AG09309 (cell line): ENCODE results near the gene EDN1.

ENCODE experiments used
- DNase-seq: peaks from one replicate; pipeline ENCODE4 v3.0.0-alpha.2; 2010; ENCODE audit warnings: low read depth
- H3K4me3 ChIP-seq: 2 replicates; pipeline ENCODE4 v1.5.1; 2011; ENCODE audit warnings: mild to moderate bottlenecking, low read depth, low read length, moderate library complexity; ENCODE audit not compliant: control insufficient read depth
- TF ChIP-seq, protein P1 (sequence below): IDR thresholded peaks from 2 replicates; pipeline ENCODE4 v1.5.1; 2011; ENCODE audit warnings: mild to moderate bottlenecking, low read depth, low read length, inconsistent platforms; ENCODE audit not compliant: insufficient read depth, control insufficient read depth; ENCODE audit errors: missing control alignments

Gene EDN1

DNA sequence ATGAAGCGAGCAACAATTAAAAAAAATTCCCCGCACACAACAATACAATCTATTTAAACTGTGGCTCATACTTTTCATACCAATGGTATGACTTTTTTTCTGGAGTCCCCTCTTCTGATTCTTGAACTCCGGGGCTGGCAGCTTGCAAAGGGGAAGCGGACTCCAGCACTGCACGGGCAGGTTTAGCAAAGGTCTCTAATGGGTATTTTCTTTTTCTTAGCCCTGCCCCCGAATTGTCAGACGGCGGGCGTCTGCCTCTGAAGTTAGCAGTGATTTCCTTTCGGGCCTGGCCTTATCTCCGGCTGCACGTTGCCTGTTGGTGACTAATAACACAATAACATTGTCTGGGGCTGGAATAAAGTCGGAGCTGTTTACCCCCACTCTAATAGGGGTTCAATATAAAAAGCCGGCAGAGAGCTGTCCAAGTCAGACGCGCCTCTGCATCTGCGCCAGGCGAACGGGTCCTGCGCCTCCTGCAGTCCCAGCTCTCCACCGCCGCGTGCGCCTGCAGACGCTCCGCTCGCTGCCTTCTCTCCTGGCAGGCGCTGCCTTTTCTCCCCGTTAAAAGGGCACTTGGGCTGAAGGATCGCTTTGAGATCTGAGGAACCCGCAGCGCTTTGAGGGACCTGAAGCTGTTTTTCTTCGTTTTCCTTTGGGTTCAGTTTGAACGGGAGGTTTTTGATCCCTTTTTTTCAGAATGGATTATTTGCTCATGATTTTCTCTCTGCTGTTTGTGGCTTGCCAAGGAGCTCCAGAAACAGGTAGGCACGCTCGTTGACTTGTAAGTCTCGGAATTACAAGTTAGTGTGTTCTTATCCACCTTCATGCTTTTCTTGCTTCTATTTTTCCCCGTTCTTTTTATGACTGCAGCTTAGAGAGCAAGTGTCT lies at the start of gene EDN1:
Gene EDN1, plus strand, starts transcription at position 429 of the 888 bp plus-strand sequence. Its CDS starts 269 bp downstream, at position 698.
- peak within 1 kb of the TSS; percentile 43 for H3K4me3 ChIP-seq
- DNase-seq: no peak
- TF ChIP-seq, protein P1, sequence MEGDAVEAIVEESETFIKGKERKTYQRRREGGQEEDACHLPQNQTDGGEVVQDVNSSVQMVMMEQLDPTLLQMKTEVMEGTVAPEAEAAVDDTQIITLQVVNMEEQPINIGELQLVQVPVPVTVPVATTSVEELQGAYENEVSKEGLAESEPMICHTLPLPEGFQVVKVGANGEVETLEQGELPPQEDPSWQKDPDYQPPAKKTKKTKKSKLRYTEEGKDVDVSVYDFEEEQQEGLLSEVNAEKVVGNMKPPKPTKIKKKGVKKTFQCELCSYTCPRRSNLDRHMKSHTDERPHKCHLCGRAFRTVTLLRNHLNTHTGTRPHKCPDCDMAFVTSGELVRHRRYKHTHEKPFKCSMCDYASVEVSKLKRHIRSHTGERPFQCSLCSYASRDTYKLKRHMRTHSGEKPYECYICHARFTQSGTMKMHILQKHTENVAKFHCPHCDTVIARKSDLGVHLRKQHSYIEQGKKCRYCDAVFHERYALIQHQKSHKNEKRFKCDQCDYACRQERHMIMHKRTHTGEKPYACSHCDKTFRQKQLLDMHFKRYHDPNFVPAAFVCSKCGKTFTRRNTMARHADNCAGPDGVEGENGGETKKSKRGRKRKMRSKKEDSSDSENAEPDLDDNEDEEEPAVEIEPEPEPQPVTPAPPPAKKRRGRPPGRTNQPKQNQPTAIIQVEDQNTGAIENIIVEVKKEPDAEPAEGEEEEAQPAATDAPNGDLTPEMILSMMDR: peak; percentile 61

DNA sequence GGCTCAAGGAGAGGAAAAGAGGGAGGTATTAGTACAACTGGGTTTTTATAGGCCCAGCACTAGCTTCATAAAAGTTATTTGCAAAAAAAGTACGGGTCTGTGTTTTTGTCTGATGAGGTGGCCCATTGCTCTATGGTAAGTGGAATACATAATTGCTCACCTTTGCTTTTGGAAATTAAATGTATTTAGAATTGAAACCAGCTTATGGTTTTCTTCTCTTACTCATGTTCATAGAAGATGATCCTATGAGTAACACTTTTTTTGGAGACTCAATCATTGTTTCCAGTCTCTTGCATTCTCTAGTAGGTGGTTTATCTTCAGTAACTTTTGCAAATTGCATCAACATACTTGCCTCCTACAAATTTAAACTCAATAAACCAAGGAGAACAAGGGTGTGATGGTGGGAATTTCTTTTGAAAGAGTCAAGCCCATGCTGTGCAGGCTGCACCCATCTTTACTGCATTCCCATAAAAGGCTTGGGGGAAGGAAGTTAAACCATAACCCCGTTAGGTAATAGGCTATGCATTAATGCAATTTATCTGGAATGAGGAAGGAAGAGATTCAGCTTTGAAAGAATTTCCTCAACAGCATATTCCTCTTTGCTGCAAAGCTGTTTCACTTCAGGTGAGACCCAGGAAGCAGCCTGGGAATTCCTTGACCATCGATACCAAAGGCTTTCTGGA lies 48.5 kb upstream of the EDN1 start:
- no peak overlapping the region for H3K4me3 ChIP-seq
- DNase-seq: no peak
- TF ChIP-seq, protein P1: no peak

DNA sequence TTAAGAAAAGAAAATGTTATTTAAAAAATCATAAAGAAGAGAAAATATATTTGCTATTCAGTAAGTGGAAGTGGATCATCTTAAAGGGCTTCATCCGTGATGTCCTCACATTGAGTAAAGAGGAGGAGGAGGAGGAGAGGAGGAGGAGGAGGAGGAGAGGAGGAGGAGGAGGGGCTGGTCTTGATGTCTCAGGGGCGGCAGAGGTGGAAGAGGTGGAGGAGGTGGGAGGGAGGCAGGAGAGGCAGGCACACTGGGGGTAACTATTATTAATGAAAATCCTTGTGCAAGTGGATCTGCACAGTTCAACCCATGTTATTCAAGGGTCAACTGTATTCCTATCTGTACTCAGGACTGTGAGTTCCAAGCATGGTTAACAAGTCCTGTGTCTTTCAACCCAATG lies 47.0 kb upstream of the EDN1 start:
- DNase-seq: no peak
- H3K4me3 ChIP-seq: no peak overlapping the region
- TF ChIP-seq, protein P1: no peak

DNA sequence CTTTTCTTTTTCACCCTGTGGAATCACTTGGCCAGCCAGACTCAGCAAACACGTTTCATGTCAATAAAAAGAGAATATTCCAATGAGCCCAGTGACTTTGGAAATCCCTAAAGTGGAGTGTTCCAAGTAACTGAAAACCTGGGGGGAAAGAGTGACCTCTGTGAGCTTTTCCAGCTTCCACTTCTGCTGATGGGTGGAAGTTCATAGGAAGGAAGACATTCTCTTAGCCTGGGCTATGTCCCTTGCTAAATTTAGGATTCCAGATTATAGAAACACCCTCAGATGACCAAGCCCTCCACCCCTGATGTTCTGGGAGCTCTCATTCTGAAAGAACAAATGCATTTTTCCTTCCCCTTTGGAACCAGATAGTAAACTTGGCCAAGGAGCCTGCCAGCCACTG lies 44.8 kb upstream of the EDN1 start:
- TF ChIP-seq, protein P1: no peak
- no peak overlapping the region for H3K4me3 ChIP-seq
- no peak for DNase-seq

DNA sequence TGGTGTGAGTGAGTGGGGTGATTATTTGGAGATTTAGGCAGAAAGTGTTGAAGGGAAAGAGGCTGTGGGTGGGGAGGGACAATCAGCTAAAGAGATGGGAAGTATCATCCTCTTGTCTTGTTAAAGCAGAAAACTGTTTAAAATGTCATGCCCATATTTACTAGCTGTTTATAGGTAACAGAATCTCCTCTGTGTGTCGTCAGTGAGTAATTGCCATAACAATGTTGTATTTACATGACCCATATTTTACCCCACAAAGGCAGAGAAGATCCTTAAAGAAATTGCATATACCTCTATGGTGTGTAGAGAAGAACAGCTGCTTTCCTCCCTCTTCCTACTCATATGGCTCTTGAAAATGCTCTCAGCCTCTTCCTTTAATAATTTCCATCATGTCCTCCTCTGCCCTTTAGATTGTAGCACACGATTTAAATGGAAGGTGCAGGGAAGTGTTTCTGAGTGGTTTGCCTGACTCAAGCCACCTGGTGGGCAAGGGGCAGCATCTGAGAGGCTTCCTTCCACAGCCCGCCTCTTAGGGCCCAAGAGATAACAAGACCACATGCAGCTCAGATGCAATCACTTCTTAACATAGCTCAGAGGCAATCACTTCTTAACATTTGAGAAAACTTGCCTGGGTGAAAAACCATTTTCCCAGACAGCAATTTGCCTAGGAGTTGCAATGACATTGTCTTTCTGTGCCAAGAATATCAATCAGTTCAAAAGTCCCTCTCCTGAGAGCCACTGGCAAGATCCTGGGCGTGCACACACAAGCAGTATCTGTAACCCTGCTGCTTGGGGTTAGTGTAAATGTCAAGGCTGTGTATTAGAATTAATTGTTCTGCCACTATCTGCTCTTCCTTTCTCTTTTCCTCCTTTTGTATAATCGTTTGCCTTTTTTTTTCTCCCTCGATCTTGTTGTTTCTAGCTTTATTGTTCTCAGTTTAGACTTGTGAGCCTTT lies 44.1 kb upstream of the EDN1 start:
- no peak for DNase-seq

More for the DNA sequence above, 44.1 kb upstream of the EDN1 start:
- H3K4me3 ChIP-seq: no peak overlapping the region
- TF ChIP-seq, protein P1: no peak
